SK-N-SH (cell line): ENCODE data around the gene HID1. TPM values are rescaled to one million over a fixed set of nuclear protein-coding genes. Genes with fewer than 3 reads are reported as not detected.

Source experiments
- CTCF ChIA-PET: fragments of 300-600, 350-600 bp; formaldehyde crosslinking; extraction: SDS; loops from one replicate; lab custom pipeline; 2021; lab: Yijun Ruan, JAX
- POLR2A ChIA-PET: fragments of 350-600 bp; sonication (Branson Sonifier 250); formaldehyde crosslinking; extraction: SDS; loops from one replicate; lab custom pipeline; 2020; ENCODE audit warnings: antibody characterized with exemption, inconsistent platforms; lab: Yijun Ruan, JAX
- DNase-seq: peaks from one replicate; pipeline ENCODE4 v3.0.0; 2012
- H2AFZ ChIP-seq: fragments of 200-600 bp; sonication (generic); 2 replicates; pipeline ENCODE4 v1.8.1; 2016; ENCODE audit warnings: antibody characterized with exemption, mild to moderate bottlenecking, low read depth
- H3F3A ChIP-seq: fragments of 200-600 bp; sonication (generic); replicated peaks from 2 replicates; pipeline ENCODE3; 2016; ENCODE audit warnings: antibody characterized with exemption, mild to moderate bottlenecking; ENCODE audit not compliant: insufficient read depth
- H3K27ac ChIP-seq, 2 experiments: fragments of 200-500 bp in 1 of 2; fragments of 200-600 bp in 1 of 2; sonication (Bioruptor generic) in 1 of 2; sonication (generic), shearing (Covaris generic) in 1 of 2; 2 replicates each; pipeline versions ENCODE4 v1.5.1 to v1.6.1; 2014 to 2016; ENCODE audit warnings: low read depth in 2 of 2, inconsistent platforms in 1 of 2, low read length in 1 of 2, mild to moderate bottlenecking in 1 of 2, mixed read lengths in 1 of 2
- H3K27me3 ChIP-seq: fragments of 200-600 bp; sonication (generic), shearing (Covaris generic); 2 replicates; pipeline ENCODE4 v1.6.1; 2016; ENCODE audit warnings: mixed run types; ENCODE audit not compliant: insufficient read depth
- H3K36me3 ChIP-seq, 2 experiments: fragments of 200-500 bp in 1 of 2; fragments of 200-600 bp in 1 of 2; sonication (Bioruptor generic) in 1 of 2; sonication (generic) in 1 of 2; replicated peaks in 1 of 2; 2 replicates each; pipeline versions ENCODE3 to v1.5.1; 2014 to 2016; ENCODE audit warnings: low read length in 1 of 2, mild to moderate bottlenecking in 1 of 2; ENCODE audit not compliant: insufficient read depth in 2 of 2, control insufficient read depth in 1 of 2
- H3K4me1 ChIP-seq, 2 experiments: fragments of 200-500 bp in 1 of 2; fragments of 200-600 bp in 1 of 2; sonication (Bioruptor generic) in 1 of 2; sonication (generic), shearing (Covaris generic) in 1 of 2; 2 replicates each; pipeline versions ENCODE4 v1.5.1 to v1.6.1; 2014 to 2016; ENCODE audit warnings: low read depth in 1 of 2, low read length in 1 of 2, mixed run types in 1 of 2; ENCODE audit not compliant: insufficient read depth in 2 of 2, control insufficient read depth in 1 of 2
- H3K4me2 ChIP-seq: fragments of 200-600 bp; sonication (generic), shearing (Covaris generic); 2 replicates; pipeline ENCODE4 v1.6.1; 2017; ENCODE audit warnings: mixed run types
- H3K4me3 ChIP-seq, 2 experiments: fragments of 200-500 bp in 1 of 2; fragments of 200-600 bp in 1 of 2; sonication (Bioruptor generic) in 1 of 2; sonication (generic), shearing (Covaris generic) in 1 of 2; 2 replicates each; pipeline versions ENCODE4 v1.5.1 to v1.8.1; 2014 to 2016; ENCODE audit warnings: low read depth in 2 of 2, inconsistent platforms in 1 of 2, low read length in 1 of 2, mild to moderate bottlenecking in 1 of 2, mixed read lengths in 1 of 2, moderate library complexity in 1 of 2
- H3K79me2 ChIP-seq: fragments of 200-600 bp; sonication (generic); 2 replicates; pipeline ENCODE4 v1.8.1; 2017; ENCODE audit warnings: mild to moderate bottlenecking; ENCODE audit not compliant: insufficient read depth
- H3K9ac ChIP-seq: fragments of 200-600 bp; sonication (generic); 2 replicates; pipeline ENCODE4 v1.6.1; 2017; ENCODE audit warnings: mixed run types
- H3K9me2 ChIP-seq: fragments of 200-600 bp; sonication (generic); 2 replicates; pipeline ENCODE4 v1.6.1; 2017; ENCODE audit warnings: mixed run types
- H3K9me3 ChIP-seq: fragments of 200-600 bp; sonication (generic); 2 replicates; pipeline ENCODE4 v1.6.1; 2017; ENCODE audit warnings: mixed run types, mild to moderate bottlenecking, moderate library complexity
- H4K20me1 ChIP-seq: fragments of 200-600 bp; sonication (generic); 2 replicates; pipeline ENCODE4 v1.6.1; 2017; ENCODE audit warnings: mild to moderate bottlenecking, mixed run types; ENCODE audit not compliant: insufficient read depth
- CHD2 ChIP-seq: fragments of 150-350 bp; IDR thresholded peaks from 2 replicates; pipeline ENCODE4 v1.6.1; 2018; ENCODE audit warnings: low read length; ENCODE audit not compliant: partially characterized antibody
- ELF1 ChIP-seq: IDR thresholded peaks from 2 replicates; pipeline ENCODE4 v1.4.0; 2012
- FOSL2 ChIP-seq: IDR thresholded peaks from 2 replicates; pipeline ENCODE4 v1.4.0; 2012; ENCODE audit warnings: low read depth, mild to moderate bottlenecking, moderate library complexity, borderline replicate concordance
- FOXM1 ChIP-seq: IDR thresholded peaks from 2 replicates; pipeline ENCODE4 v1.4.0; 2012; ENCODE audit warnings: low read depth, mild to moderate bottlenecking
- GATA2 ChIP-seq: sonication (generic); formaldehyde crosslinking; IDR thresholded peaks from 2 replicates; pipeline ENCODE4 v1.5.0; 2020; ENCODE audit warnings: mild to moderate bottlenecking, missing genetic modification reagents
- JUND ChIP-seq: IDR thresholded peaks from 2 replicates; pipeline ENCODE4 v1.4.0; 2012
- MAX ChIP-seq: IDR thresholded peaks from 2 replicates; pipeline ENCODE4 v1.4.0; 2012; ENCODE audit warnings: low read depth
- PBX3 ChIP-seq: IDR thresholded peaks from 2 replicates; pipeline ENCODE4; 2012
- POLR2AphosphoS5 ChIP-seq: IDR thresholded peaks from 2 replicates; pipeline ENCODE4 v1.6.1; 2012; ENCODE audit warnings: low read depth, low read length
- RAD21 ChIP-seq: IDR thresholded peaks from 2 replicates; pipeline ENCODE4 v1.6.1; 2012; ENCODE audit warnings: mild to moderate bottlenecking, low read length
- RCOR1 ChIP-seq: fragments of 150-350 bp; IDR thresholded peaks from 2 replicates; pipeline ENCODE4 v1.6.1; 2017; ENCODE audit warnings: antibody characterized with exemption, low read length
- RXRA ChIP-seq: IDR thresholded peaks from 2 replicates; pipeline ENCODE4 v1.4.0; 2012; ENCODE audit warnings: low read depth, mild to moderate bottlenecking, borderline replicate concordance
- SIN3A ChIP-seq: IDR thresholded peaks from 2 replicates; pipeline ENCODE4 v1.6.1; 2012; ENCODE audit warnings: low read depth, mild to moderate bottlenecking, low read length, moderate library complexity, borderline replicate concordance
- SMC3 ChIP-seq: IDR thresholded peaks from 2 replicates; pipeline ENCODE4 v1.6.1; 2012; ENCODE audit warnings: low read depth, low read length, improper control_type of control experiment
- TAF1 ChIP-seq: IDR thresholded peaks from 2 replicates; pipeline ENCODE4 v1.6.1; 2012; ENCODE audit warnings: low read depth, mild to moderate bottlenecking, low read length, moderate library complexity, borderline replicate concordance
- USF1 ChIP-seq: IDR thresholded peaks from 2 replicates; pipeline ENCODE4 v1.4.0; 2012; ENCODE audit warnings: low read depth, borderline replicate concordance
- USF2 ChIP-seq: fragments of 150-350 bp; IDR thresholded peaks from 2 replicates; pipeline ENCODE4 v1.6.1; 2017; ENCODE audit warnings: antibody characterized with exemption, low read length, low read depth, borderline replicate concordance
- YY1 ChIP-seq: IDR thresholded peaks from 2 replicates; pipeline ENCODE4 v1.4.0; 2012; ENCODE audit warnings: low read depth, mild to moderate bottlenecking
- WGBS: methylation state at CpG from one replicate; pipeline ENCODE4 v1.1.6; 2017; ENCODE audit warnings: low lambda C conversion rate; 5-methylcytosine and 5-hydroxymethylcytosine counted together
- polyA plus RNA-seq, 3 experiments: library from polyadenylated mRNA; depleted of rRNA; stranded (reverse); fragments of >200 nt; gene quantifications; 2 replicates each; pipeline ENCODE4 v1.2.3, GENCODE V29; 2012

The HID1 gene
- polyA plus RNA-seq, 1 of the 3 experiments (the other 2 are of a cell fraction) = 2.5 TPM

- TF ChIP-seq RAD21 = no peak
- no peak for TF ChIP-seq YY1
- TF ChIP-seq GATA2 (CRISPR knock-in tag) = no peak
- no peak for TF ChIP-seq PBX3
- TF ChIP-seq RXRA = no peak
- TF ChIP-seq POLR2AphosphoS5 = no peak
- no peak for TF ChIP-seq ELF1
- no peak for TF ChIP-seq FOXM1
- TF ChIP-seq TAF1 = no peak
- TF ChIP-seq FOSL2 = no peak
- no peak for TF ChIP-seq RCOR1
- TF ChIP-seq MAX = no peak
- TF ChIP-seq USF1 = no peak
- TF ChIP-seq CHD2 = no peak
- no peak for TF ChIP-seq JUND
- TF ChIP-seq SIN3A = no peak
- no peak for TF ChIP-seq SMC3
- no peak for TF ChIP-seq USF2
- TF ChIP-seq, all 33 proteins: peak for 0
- Histone ChIP-seq H3K4me1 (no peaks in the 10 kb centered on the region), H3K4me3 (no peak overlapping the region), H3K9me2 (no peaks in the 10 kb centered on the region), H3K36me3 (peaks cover 17 to 40% of the 10 kb centered on the region in 2 experiments), H2AFZ (no peak overlapping the region), H3K79me2 (peaks cover 28% of the 10 kb centered on the region), H3K4me2 (no peak overlapping the region), H3K9me3 (no peaks in the 10 kb centered on the region), H3K27ac (no peak overlapping the region), H3K9ac (no peak overlapping the region), H4K20me1 (no peaks in the 10 kb centered on the region), H3F3A (no peaks in the 10 kb centered on the region), H3K27me3 (no peaks in the 10 kb centered on the region)
- DNase-seq = no peak
- WGBS = 95% methylated on average over 3 of the region's 3 CpGs
- CTCF ChIA-PET = interaction anchor here (0.9 to 2.9 kb wide), 2 partner anchors 58 to 95 kb away, joined by 3 to 18 read pairs; no protein-coding TSS in a partner anchor
- POLR2A ChIA-PET = interaction anchor here (0.6 to 1.0 kb wide), 3 partner anchors 8 to 28 kb away, joined by 3 to 6 read pairs (median 5); no protein-coding TSS in a partner anchor
Measured at GRCh38 chr17:75019710-75020109, 47.2 kb upstream of the HID1 start.
